ENCODE measurements around the gene CHST11. TPM values are rescaled to one million over a fixed set of nuclear protein-coding genes. Genes with fewer than 3 reads are reported as not detected.

The CHST11 gene
- total RNA-seq, 1 donor, result 10.8 TPM

DNA sequence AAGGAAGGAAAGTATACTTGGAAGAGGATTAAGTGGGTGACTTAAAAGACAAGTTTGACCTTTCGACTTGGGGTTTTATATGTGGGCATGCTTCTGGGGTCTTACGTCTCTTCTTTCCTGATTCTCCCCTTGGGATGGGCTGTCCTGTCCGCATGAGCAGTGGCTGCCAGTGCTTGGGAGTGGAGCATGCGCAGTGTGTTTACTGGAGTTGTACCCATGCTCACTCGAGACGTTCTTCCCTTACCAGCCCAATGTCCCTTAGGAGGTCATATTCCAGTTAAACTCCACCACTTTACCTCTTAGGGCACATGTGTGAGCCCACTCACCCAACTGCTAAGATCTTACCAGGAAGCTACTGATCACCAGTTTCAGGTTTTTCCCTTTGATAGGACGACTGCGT lies 20.0 kb upstream of the CHST11 start:
- TF ChIP-seq, protein P1, sequence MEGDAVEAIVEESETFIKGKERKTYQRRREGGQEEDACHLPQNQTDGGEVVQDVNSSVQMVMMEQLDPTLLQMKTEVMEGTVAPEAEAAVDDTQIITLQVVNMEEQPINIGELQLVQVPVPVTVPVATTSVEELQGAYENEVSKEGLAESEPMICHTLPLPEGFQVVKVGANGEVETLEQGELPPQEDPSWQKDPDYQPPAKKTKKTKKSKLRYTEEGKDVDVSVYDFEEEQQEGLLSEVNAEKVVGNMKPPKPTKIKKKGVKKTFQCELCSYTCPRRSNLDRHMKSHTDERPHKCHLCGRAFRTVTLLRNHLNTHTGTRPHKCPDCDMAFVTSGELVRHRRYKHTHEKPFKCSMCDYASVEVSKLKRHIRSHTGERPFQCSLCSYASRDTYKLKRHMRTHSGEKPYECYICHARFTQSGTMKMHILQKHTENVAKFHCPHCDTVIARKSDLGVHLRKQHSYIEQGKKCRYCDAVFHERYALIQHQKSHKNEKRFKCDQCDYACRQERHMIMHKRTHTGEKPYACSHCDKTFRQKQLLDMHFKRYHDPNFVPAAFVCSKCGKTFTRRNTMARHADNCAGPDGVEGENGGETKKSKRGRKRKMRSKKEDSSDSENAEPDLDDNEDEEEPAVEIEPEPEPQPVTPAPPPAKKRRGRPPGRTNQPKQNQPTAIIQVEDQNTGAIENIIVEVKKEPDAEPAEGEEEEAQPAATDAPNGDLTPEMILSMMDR (IDR thresholded peaks at IDR 0.05; ENCODE audit: insufficient read depth, low read length), result no peak
- no peak for DNase-seq (ENCODE audit: low read depth)
- no peak overlapping the region for H3K4me3 ChIP-seq (ENCODE audit: low read depth, low read length)

DNA sequence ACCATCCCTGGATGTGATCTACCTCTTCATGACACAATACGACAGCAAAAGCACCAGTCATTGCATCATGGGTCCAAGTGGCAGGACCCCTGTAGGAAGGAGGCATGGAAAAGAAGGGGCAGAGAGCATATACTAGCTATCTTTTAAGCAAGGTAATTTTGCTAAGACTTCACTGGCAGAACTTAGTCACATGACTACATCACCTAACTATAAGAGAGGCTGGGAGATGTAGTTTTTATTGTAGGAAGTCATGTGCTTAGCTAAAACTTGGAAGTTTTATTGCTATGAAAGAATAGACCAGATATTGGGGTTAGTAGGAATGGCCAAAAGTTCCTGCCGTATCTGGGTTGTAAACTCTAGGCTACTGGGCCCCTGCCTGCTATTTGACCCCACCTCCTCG lies 18.6 kb upstream of the CHST11 start:
- no peak overlapping the region for H3K4me3 ChIP-seq (ENCODE audit: low read depth, low read length)
- DNase-seq (ENCODE audit: low read depth), result no peak
- TF ChIP-seq, protein P1 (IDR thresholded peaks at IDR 0.05; ENCODE audit: insufficient read depth, low read length), result no peak

DNA sequence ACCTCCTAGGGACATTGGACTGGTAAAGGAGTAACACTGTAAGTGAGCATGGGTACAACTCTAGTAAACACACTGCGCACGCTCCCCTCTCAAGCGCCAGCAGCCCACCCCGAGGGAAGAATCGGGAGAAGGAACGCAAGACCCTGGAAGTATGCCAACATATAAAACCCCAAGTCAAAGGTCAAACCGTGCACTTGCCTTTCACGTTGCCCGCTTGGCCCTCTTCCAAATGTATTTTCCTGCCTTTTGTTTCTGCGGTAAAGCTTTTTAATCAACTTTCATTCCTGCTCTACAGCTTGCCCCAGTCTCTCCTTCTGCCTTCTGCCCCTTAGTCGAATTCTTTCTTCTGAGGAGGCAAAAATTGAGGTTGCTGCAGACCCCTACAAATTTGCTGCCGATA lies 17.6 kb upstream of the CHST11 start:
- DNase-seq (ENCODE audit: low read depth), result no peak
- H3K4me3 ChIP-seq (ENCODE audit: low read depth, low read length), result no peak overlapping the region
- TF ChIP-seq, protein P1 (IDR thresholded peaks at IDR 0.05; ENCODE audit: insufficient read depth, low read length), result no peak

DNA sequence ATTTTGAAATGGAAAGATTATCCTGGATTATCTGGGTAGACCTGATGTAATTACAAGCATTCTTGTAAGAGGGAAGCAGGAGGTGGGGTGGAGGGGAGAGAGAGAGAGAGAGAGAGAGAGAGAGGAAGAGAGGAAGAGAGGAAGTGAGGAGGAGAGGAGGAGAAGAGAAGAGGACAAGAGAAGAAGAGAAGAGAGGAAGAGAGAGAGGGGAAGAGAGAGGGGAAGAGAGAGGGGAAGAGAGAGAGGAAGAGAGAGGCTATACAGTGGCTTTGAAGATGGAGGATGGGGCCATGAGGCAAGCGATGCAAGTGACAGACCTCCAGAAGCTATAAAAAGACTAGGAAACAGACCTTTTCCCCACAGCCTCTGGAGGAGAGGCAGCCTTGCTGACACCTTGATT lies 13.7 kb upstream of the CHST11 start:
- TF ChIP-seq, protein P1 (IDR thresholded peaks at IDR 0.05; ENCODE audit: insufficient read depth, low read length), result no peak
- no peak for DNase-seq (ENCODE audit: low read depth)
- no peak overlapping the region for H3K4me3 ChIP-seq (ENCODE audit: low read depth, low read length)

DNA sequence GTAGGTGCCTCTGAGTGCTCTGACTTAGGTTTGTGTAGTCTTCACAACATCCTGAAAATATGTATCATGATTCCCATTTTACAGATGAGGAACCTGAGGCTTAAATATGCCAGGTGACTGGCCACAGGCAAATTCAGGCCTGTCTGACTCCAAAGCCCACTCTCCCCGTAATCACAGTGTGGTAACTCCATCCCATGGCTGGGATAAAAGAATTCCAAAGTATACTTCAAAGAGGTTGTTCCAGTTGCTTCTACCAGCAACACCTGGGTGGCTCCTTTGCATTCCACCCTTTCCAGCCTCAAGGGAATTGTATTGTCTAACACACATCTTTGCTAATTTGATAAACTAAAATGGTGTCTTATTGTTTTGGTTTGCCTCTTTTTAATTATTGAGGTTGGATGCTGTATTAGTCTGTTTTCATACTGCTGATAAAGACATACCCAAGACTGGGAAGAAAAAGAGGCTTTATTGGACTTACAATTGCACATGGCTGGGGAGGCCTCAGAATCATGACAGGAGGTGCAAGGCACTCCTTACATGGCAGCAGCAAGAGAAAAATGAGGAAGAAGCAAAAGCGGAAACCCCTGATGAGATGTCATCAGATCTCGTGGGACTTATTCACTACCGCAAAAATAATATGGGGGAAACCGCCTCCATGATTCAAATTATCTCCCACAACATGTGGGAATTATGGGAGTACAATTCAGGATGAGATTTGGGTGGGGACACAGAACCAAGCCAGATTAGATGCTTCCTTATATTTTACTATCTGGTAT lies 9.9 kb upstream of the CHST11 start:
- TF ChIP-seq, protein P1 (IDR thresholded peaks at IDR 0.05; ENCODE audit: insufficient read depth, low read length), result no peak
- no peak overlapping the region for H3K4me3 ChIP-seq (ENCODE audit: low read depth, low read length)
- no peak for DNase-seq (ENCODE audit: low read depth)

DNA sequence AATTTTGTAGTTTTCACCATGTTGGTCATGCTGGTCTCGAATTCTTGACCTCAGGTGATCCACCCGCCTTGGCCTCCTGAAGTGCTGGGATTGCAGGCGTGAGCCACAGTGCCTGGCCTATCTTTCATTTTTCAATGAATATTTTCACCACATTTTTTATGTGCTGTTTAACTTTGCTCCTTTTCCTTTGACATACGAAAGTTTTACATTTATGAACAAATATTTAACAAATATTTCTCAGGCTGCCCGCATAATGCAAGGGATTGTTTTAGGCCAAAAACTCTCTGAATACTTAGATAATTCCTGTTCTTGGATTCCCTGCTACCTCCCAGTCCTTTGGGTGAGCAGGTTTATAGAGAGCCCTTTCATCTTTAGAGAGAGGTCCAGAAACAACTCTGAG lies 8.7 kb upstream of the CHST11 start:
- no peak for DNase-seq (ENCODE audit: low read depth)
- TF ChIP-seq, protein P1 (IDR thresholded peaks at IDR 0.05; ENCODE audit: insufficient read depth, low read length), result no peak
- H3K4me3 ChIP-seq (ENCODE audit: low read depth, low read length), result no peak overlapping the region

DNA sequence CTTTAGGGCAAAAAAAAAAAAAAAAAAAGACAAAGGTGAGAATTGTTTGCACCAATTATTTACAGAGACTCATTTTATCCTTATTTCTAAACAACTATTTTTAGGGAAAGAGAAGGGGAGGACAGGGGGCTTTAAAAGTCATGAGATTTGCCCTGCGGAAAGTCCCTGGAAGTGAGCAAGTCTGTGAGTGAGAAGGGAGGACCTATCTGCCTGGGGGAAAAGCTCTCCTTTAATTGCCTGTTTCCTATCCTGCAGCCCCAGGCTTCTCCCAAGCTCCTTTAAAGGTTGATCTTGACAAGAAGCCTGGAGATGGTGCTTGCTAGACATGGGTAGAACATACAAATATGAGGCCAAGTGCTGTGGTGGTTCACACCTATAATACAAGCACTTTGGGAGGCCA lies 8.3 kb upstream of the CHST11 start:
- TF ChIP-seq, protein P1 (IDR thresholded peaks at IDR 0.05; ENCODE audit: insufficient read depth, low read length), result no peak
- no peak overlapping the region for H3K4me3 ChIP-seq (ENCODE audit: low read depth, low read length)
- no peak for DNase-seq (ENCODE audit: low read depth)
